IPS-18c (cell line): ENCODE measurements around the gene TBC1D5.
"Not testable (repeated sequence)": the region's sequence is repeated elsewhere in the genome, so short reads cannot be mapped to it uniquely, and the experiment has no call there.

ENCODE experiments used
- H3K4me3 ChIP-seq: 2 replicates; pipeline ENCODE4 v1.7.0; 2013; ENCODE audit warnings: low read depth, mild to moderate bottlenecking, low read length, moderate library complexity; ENCODE audit not compliant: insufficient read depth
- H3K9me3 ChIP-seq: one replicate; pipeline ENCODE4 v1.6.1; 2013; ENCODE audit warnings: mild to moderate bottlenecking, low read length, moderate library complexity; ENCODE audit not compliant: control insufficient read depth, insufficient read depth

The TBC1D5 gene

GRCh38 chr3:17505856-17506255 is 236.6 kb downstream of the TBC1D5 start:
- no peaks in the 10 kb centered on the region for H3K9me3 ChIP-seq
- no peak overlapping the region for H3K4me3 ChIP-seq

DNA sequence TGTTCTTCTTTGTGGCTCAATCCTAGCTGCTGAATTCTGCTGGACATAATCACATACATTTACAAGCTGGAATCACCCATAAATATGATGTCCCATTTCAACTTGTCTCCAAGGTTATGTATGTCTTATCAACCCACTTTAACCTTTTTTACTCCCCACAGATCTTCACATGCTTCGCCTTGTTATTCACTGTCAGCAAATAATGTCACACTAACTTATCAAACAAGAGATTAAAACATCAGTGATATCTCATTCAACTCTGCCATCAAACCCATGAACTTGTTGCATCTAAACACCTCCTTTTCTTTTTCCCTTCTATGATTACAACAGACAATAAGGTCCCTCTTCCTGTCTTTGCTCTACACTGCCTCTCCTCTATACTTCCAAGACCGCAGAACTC is 240.7 kb downstream of the TBC1D5 start:
- Histone ChIP-seq H3K4me3 (no peak overlapping the region), H3K9me3 (no peaks in the 10 kb centered on the region)

DNA sequence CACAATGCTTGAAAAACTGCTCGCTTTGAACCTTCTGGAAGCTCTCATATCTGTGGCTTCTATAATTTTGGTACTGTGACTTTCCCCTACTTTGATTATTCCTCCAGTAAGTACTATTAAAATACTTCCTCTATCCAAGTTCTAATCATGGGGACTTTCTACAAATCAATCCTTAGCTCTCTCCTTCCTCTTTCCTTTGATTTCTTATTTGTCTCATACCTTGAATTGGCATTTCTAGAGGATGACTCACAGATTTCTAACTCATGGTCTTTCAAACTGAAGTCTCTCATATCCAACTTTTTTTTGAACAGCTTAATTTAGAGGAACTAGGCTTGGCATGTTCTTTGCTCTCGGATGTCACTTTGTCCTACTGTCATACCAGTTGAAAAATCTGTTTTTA is 241.8 kb downstream of the TBC1D5 start:
- H3K4me3 ChIP-seq: no peak overlapping the region
- H3K9me3 ChIP-seq: no peaks in the 10 kb centered on the region

- H3K9me3 ChIP-seq: no peaks in the 10 kb centered on the region
- H3K4me3 ChIP-seq: no peak overlapping the region
Observed at GRCh38 chr3:17494117-17494809, 248.2 kb downstream of the TBC1D5 start.

GRCh38 chr3:17491601-17492000 is 250.8 kb downstream of the TBC1D5 start:
- no peak overlapping the region for H3K4me3 ChIP-seq
- H3K9me3 ChIP-seq: no peaks in the 10 kb centered on the region

- H3K9me3 ChIP-seq, H3K4me3 ChIP-seq: not testable (repeated sequence)
Observed at GRCh38 chr3:17491190-17491589, 251.2 kb downstream of the TBC1D5 start.

- no peak overlapping the region for H3K4me3 ChIP-seq
- H3K9me3 ChIP-seq: no peaks in the 10 kb centered on the region
Observed at GRCh38 chr3:17489139-17489538, 253.3 kb downstream of the TBC1D5 start.

GRCh38 chr3:17481116-17481515 is 261.3 kb downstream of the TBC1D5 start:
- H3K9me3 ChIP-seq: no peaks in the 10 kb centered on the region
- no peak overlapping the region for H3K4me3 ChIP-seq

- no peak overlapping the region for H3K4me3 ChIP-seq
Observed at GRCh38 chr3:17479681-17480405, 262.6 kb downstream of the TBC1D5 start.

DNA sequence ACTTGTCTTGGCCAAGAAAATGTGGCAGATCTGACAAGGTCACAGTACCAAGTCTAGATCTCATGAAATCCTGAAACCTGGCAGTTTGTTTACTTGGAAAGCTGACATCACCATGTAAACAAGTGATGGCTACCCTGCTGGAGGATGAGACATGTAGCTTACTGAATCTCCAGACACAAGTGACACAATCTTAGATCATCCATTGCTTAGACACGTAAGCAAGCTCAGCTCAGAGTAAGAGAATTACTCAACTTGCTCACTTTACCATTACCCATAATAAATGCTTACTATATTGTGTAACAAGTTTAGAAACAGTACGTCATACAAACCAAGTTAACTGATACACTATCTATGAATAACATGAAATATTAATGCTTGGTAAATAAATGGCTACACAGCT is 263.8 kb downstream of the TBC1D5 start:
- H3K9me3 ChIP-seq: no peaks in the 10 kb centered on the region

More at GRCh38 chr3:17479681-17480405, 262.6 kb downstream of the TBC1D5 start:
- H3K9me3 ChIP-seq: no peaks in the 10 kb centered on the region

DNA sequence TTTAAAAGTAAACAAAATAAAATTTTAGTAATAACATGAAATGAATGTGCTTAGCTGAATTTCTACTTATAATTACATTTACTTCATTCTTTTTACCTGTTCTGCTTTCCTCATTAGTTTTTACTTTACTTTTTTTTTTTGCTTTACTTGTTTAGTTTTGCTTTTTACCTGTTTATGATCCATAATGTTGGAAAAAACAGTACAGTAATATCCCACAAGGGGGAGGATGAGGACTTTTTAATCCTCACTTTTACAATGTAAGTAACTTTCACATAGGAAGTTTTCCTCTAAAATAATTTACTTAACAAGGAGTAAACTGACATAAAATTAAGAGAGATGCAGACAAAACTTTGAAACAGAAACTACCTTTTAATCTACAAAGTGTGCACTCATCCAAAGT is 268.7 kb downstream of the TBC1D5 start:
- Histone ChIP-seq H3K4me3 (no peak overlapping the region), H3K9me3 (no peaks in the 10 kb centered on the region)

More for the DNA sequence above, 263.8 kb downstream of the TBC1D5 start:
- no peak overlapping the region for H3K4me3 ChIP-seq

GRCh38 chr3:17469954-17470353 is 272.5 kb downstream of the TBC1D5 start:
- Histone ChIP-seq H3K9me3 (no peaks in the 10 kb centered on the region), H3K4me3 (no peak overlapping the region)

DNA sequence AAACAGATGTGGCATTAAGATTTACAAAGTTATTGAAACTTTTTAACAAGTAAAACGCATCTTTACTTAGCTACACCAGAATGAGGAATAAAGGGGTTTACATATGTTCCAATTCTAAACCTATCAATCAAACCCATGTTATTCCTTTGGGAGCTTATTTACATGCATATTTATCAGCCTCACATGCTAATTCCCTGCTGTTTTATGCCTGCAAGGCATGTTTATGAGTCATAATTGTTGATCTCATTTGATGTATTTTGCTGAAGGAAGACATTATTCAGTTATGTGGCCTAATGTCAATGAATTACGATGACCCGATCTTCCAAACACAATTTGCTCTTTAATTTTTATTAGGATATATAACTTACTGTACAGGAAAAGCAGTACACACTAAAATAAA is 272.9 kb downstream of the TBC1D5 start:
- no peaks in the 10 kb centered on the region for H3K9me3 ChIP-seq
- H3K4me3 ChIP-seq: no peak overlapping the region

DNA sequence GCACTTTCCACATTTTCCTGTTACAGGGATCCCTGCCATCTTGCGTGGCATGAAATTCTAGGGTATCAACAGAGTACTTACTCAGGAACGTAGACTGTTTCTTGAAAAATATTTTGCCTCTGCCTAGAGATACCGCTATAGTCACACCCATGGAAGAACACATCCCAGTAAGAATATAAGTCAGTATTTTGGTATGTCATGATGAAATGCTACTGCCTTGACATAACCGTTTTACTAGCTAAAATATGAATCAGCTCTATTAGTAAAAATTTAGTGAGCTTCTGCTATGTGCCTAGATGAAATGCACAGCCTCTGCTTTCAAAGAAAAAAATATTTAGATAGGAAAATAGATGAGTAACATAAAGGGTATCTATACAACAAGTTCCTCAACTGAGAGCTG is 276.4 kb downstream of the TBC1D5 start:
- Histone ChIP-seq H3K9me3 (no peaks in the 10 kb centered on the region), H3K4me3 (no peak overlapping the region)

- Histone ChIP-seq H3K9me3 (no peaks in the 10 kb centered on the region), H3K4me3 (no peak overlapping the region)
Observed at GRCh38 chr3:17459470-17459993, 282.9 kb downstream of the TBC1D5 start.

- H3K4me3 ChIP-seq: no peak overlapping the region
- no peaks in the 10 kb centered on the region for H3K9me3 ChIP-seq
Observed at GRCh38 chr3:17456650-17457049, 285.8 kb downstream of the TBC1D5 start.

DNA sequence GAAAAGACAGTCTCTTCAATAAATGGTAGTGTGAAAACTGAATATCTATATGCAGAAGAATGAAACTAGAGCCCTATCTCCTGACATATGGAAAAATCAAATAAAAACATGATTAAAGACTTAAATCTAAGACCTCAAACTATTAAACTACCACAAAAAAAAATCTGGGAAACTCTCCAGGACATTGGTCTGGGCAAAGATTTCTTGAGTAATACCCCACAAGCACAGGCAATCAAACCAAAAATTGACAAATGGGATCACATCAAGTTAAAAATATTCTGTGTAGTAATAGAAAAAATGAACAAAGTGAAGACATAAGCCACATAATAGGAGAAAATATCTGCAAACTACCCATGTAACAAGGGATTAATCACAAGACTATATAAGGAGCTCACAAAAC is 286.4 kb downstream of the TBC1D5 start:
- no peak overlapping the region for H3K4me3 ChIP-seq
- H3K9me3 ChIP-seq: no peaks in the 10 kb centered on the region

GRCh38 chr3:17444865-17445264 is 297.6 kb downstream of the TBC1D5 start:
- H3K4me3 ChIP-seq: no peak overlapping the region
- H3K9me3 ChIP-seq: no peaks in the 10 kb centered on the region
